GM12872 (cell line): ENCODE results near the gene TAS2R39.

Experiments used
- CTCF ChIP-seq: IDR thresholded peaks from 3 replicates; pipeline ENCODE4 v1.5.1; 2011; ENCODE audit warnings: low read depth, mild to moderate bottlenecking, low read length, moderate library complexity; ENCODE audit not compliant: insufficient read depth

TAS2R39 gene

GRCh38 chr7:143183024-143183423 is at the start of gene TAS2R39:
TAS2R39 (plus strand) TSS chr7:143183419; CDS start chr7:143183419, 0 bp downstream.
- TF ChIP-seq CTCF = no peak

- no peak for TF ChIP-seq CTCF
These were observed 36.1 kb upstream of the TAS2R39 start for GRCh38 chr7:143147070-143147469.

- TF ChIP-seq CTCF = no peak
These were observed 35.2 kb upstream of the TAS2R39 start for GRCh38 chr7:143148050-143148449.

- no peak for TF ChIP-seq CTCF
These were observed 34.6 kb upstream of the TAS2R39 start for GRCh38 chr7:143148651-143149050.

GRCh38 chr7:143171697-143172096 is 11.5 kb upstream of the TAS2R39 start:
- no peak for TF ChIP-seq CTCF

GRCh38 chr7:143172354-143172753 is 10.9 kb upstream of the TAS2R39 start:
- TF ChIP-seq CTCF = no peak

GRCh38 chr7:143176128-143176527 is 7.1 kb upstream of the TAS2R39 start:
- no peak for TF ChIP-seq CTCF
